ENCODE measurements around the gene SWT1. TPM values are rescaled to one million over a fixed set of nuclear protein-coding genes. Genes with fewer than 3 reads are reported as not detected.

SWT1 gene
- total and polyA plus RNA-seq, 4 donors: 1.1 to 19.4 (median 3.3) TPM

DNA sequence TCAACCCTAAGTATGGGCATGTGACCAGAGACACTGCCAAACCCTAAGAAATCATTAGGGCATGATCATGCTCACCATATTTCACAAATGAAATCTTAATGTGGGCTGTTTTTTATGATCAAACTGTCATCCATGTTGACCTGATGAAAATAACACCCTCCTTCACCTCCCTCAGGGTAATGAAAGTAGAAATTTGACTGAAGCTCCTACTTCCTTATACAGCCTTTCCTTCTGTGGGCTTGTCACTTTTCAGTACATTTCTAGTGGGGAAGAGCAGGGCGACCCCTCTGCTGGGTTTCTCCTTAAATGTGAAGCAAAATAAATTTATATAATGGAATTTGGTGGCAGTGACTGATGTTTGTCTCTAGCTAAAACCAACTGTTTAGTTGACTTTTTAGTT, 134.2 kb downstream of the SWT1 start:
- Histone ChIP-seq H3K36me3 (ENCODE audit: control insufficient read depth in 4 of 4, insufficient read depth in 4 of 4, low read length in 4 of 4) (peaks cover under 1 to 21% (median 11%) of the 10 kb centered on the region in 4 donors), H3K9ac (ENCODE audit: insufficient read depth in 1 of 2, low read length in 2 of 2) (no peak overlapping the region), H3K27me3 (ENCODE audit: control insufficient read depth in 3 of 3, insufficient read depth in 3 of 3, low read length in 2 of 3) (no peaks in the 10 kb centered on the region), H3K4me1 (ENCODE audit: control insufficient read depth in 5 of 5, insufficient read depth in 5 of 5, low read length in 5 of 5) (no peaks in the 10 kb centered on the region), H3K9me3 (ENCODE audit: control insufficient read depth in 4 of 4, insufficient read depth in 3 of 4, low read length in 3 of 4) (no peaks in the 10 kb centered on the region), H3K27ac (ENCODE audit: low read depth in 1 of 2, low read length in 1 of 2) (no peak overlapping the region), H3K4me3 (no peak overlapping the region)
- 76 to 85% methylated on average over 1 of the region's 1 CpG for WGBS, 2 donors
- no peak for ATAC-seq (ENCODE audit: insufficient read depth, low FRiP score)
- no peak for DNase-seq
- TF ChIP-seq, protein P1, sequence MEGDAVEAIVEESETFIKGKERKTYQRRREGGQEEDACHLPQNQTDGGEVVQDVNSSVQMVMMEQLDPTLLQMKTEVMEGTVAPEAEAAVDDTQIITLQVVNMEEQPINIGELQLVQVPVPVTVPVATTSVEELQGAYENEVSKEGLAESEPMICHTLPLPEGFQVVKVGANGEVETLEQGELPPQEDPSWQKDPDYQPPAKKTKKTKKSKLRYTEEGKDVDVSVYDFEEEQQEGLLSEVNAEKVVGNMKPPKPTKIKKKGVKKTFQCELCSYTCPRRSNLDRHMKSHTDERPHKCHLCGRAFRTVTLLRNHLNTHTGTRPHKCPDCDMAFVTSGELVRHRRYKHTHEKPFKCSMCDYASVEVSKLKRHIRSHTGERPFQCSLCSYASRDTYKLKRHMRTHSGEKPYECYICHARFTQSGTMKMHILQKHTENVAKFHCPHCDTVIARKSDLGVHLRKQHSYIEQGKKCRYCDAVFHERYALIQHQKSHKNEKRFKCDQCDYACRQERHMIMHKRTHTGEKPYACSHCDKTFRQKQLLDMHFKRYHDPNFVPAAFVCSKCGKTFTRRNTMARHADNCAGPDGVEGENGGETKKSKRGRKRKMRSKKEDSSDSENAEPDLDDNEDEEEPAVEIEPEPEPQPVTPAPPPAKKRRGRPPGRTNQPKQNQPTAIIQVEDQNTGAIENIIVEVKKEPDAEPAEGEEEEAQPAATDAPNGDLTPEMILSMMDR (IDR thresholded peaks at IDR 0.05; ENCODE audit: control extremely low read depth, extremely low read depth): no peak

DNA sequence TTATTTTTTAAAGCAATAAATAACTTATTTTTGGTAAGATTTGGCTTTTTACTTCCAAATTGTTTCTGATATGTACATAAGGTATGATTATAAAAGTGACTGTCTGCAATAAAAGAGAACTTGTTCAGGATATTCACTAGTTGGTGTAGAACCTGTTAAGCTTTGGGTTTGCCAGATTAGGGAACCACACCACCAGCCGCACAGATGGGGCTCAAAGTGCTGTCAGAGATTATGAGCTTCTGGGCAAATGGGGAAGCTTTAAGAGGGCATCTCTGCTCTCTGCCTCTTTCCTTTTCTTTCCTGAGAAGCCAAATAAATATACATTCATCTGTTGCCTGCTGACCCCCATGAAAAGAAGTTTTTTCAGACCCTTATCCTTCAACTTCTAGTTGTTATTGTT, 134.7 kb downstream of the SWT1 start:
- WGBS, 2 donors: 28 to 72% methylated on average over 1 of the region's 1 CpG
- H3K9ac ChIP-seq (ENCODE audit: insufficient read depth in 1 of 2, low read length in 2 of 2): no peak overlapping the region

DNA sequence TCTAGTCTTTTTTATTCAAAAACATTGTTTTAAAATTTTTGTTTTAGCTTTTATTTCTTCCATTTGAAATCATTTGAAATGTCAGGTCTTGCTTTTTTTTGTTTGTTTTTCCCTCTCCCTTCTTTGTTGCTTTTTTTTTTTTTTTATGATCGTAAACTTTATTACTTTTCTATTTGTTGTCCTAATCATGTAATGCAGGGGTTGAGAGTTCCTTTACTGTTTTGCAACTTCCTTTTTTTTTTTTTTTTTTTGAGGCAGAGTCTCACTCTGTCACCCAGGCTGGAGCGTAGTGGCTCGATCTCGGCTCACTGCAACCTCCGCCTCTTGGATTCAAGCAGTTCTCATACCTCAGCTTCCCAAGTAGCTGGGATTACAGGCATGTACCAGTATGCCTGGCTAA, 135.3 kb downstream of the SWT1 start:
- H3K9me3 ChIP-seq (ENCODE audit: control insufficient read depth in 4 of 4, insufficient read depth in 3 of 4, low read length in 3 of 4): no peaks in the 10 kb centered on the region
- TF ChIP-seq, protein P1 (IDR thresholded peaks at IDR 0.05; ENCODE audit: control extremely low read depth, extremely low read depth): no peak
- H3K4me3 ChIP-seq: no peak overlapping the region
- no peaks in the 10 kb centered on the region for H3K27me3 ChIP-seq (ENCODE audit: control insufficient read depth in 3 of 3, insufficient read depth in 3 of 3, low read length in 2 of 3)
- no peak for DNase-seq
- no peaks in the 10 kb centered on the region for H3K4me1 ChIP-seq (ENCODE audit: control insufficient read depth in 5 of 5, insufficient read depth in 5 of 5, low read length in 5 of 5)
- peaks cover 6 to 23% (median 12%) of the 10 kb centered on the region in 4 donors for H3K36me3 ChIP-seq (ENCODE audit: control insufficient read depth in 4 of 4, insufficient read depth in 4 of 4, low read length in 4 of 4)
- no peak overlapping the region for H3K9ac ChIP-seq (ENCODE audit: insufficient read depth in 1 of 2, low read length in 2 of 2)
- ATAC-seq (ENCODE audit: insufficient read depth, low FRiP score): no peak
- H3K27ac ChIP-seq (ENCODE audit: low read depth in 1 of 2, low read length in 1 of 2): no peak overlapping the region
- 17 to 59% methylated on average over 5 of the region's 5 CpGs for WGBS, 2 donors

More for the DNA sequence above, 134.7 kb downstream of the SWT1 start:
- Histone ChIP-seq H3K4me1 (ENCODE audit: control insufficient read depth in 5 of 5, insufficient read depth in 5 of 5, low read length in 5 of 5) (no peaks in the 10 kb centered on the region), H3K9me3 (ENCODE audit: control insufficient read depth in 4 of 4, insufficient read depth in 3 of 4, low read length in 3 of 4) (no peaks in the 10 kb centered on the region), H3K36me3 (ENCODE audit: control insufficient read depth in 4 of 4, insufficient read depth in 4 of 4, low read length in 4 of 4) (peaks cover 5 to 21% (median 12%) of the 10 kb centered on the region in 4 donors), H3K4me3 (no peak overlapping the region), H3K27me3 (ENCODE audit: control insufficient read depth in 3 of 3, insufficient read depth in 3 of 3, low read length in 2 of 3) (no peaks in the 10 kb centered on the region), H3K27ac (ENCODE audit: low read depth in 1 of 2, low read length in 1 of 2) (no peak overlapping the region)
- no peak for DNase-seq
- TF ChIP-seq, protein P1 (IDR thresholded peaks at IDR 0.05; ENCODE audit: control extremely low read depth, extremely low read depth): no peak
- ATAC-seq (ENCODE audit: insufficient read depth, low FRiP score): no peak

DNA sequence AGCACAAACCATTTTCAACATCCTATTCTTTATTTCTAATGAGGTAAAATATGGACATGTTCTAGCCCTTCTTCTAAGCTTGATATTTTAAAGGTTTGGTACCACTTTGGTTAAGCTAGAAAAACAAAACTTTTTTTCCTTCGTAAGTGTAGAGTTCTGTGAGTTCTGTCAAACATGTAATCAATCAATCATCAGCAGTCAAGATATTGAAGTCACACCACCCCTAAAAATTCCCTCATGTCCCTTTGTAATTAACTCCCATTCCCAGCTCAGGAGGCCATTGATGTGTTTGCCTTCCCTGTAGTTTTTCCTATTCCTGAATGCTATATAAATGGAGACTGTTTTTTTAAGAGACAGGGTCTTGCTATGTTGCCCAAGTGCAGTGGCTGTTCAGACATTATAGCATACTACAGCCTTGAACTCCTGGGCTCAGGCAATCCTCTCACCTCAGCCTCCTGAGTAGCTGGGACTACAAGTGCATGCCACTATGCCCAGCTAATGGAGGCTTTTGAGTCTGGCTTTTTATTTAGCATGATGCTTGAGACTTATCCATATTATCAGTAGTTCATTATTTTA, 137.1 kb downstream of the SWT1 start:
- DNase-seq (no peak), ATAC-seq (ENCODE audit: insufficient read depth, low FRiP score) (no peak)
- WGBS, 2 donors: 97 to 98% methylated on average over 1 of the region's 1 CpG
- Histone ChIP-seq H3K27ac (ENCODE audit: low read depth in 1 of 2, low read length in 1 of 2) (no peak overlapping the region), H3K4me3 (no peak overlapping the region), H3K27me3 (ENCODE audit: control insufficient read depth in 3 of 3, insufficient read depth in 3 of 3, low read length in 2 of 3) (no peaks in the 10 kb centered on the region), H3K9ac (ENCODE audit: insufficient read depth in 1 of 2, low read length in 2 of 2) (no peak overlapping the region), H3K9me3 (ENCODE audit: control insufficient read depth in 4 of 4, insufficient read depth in 3 of 4, low read length in 3 of 4) (no peaks in the 10 kb centered on the region), H3K4me1 (ENCODE audit: control insufficient read depth in 5 of 5, insufficient read depth in 5 of 5, low read length in 5 of 5) (peaks cover 0 to 3% (median 0%) of the 10 kb centered on the region in 5 donors), H3K36me3 (ENCODE audit: control insufficient read depth in 4 of 4, insufficient read depth in 4 of 4, low read length in 4 of 4) (peaks cover 12 to 37% (median 19%) of the 10 kb centered on the region in 4 donors)
- TF ChIP-seq, protein P1 (IDR thresholded peaks at IDR 0.05; ENCODE audit: control extremely low read depth, extremely low read depth): no peak
